Subcutaneous adipose tissue (tissue), 4 donors: ENCODE data around the gene ABHD12. TPM values are rescaled to one million over a fixed set of nuclear protein-coding genes. Genes with fewer than 3 reads are reported as not detected.

Source experiments
- total RNA-seq, 4 donors: library from RNA; depleted of rRNA; stranded (reverse); fragments of >200 nt; gene quantifications; one replicate each; pipeline ENCODE4 v1.1.0, GENCODE V29; 2016
- TF ChIP-seq, protein P1 (sequence below): fragments of 450-650 bp; IDR thresholded peaks from one replicate; pipeline ENCODE4 v1.5.1; 2016; ENCODE audit warnings: low read depth, mild to moderate bottlenecking, control low read depth, antibody characterized with exemption, moderate library complexity

Gene ABHD12
- total RNA-seq, 4 donors from 2014 or later = 36.5 to 60.3 (median 51.6) TPM

DNA sequence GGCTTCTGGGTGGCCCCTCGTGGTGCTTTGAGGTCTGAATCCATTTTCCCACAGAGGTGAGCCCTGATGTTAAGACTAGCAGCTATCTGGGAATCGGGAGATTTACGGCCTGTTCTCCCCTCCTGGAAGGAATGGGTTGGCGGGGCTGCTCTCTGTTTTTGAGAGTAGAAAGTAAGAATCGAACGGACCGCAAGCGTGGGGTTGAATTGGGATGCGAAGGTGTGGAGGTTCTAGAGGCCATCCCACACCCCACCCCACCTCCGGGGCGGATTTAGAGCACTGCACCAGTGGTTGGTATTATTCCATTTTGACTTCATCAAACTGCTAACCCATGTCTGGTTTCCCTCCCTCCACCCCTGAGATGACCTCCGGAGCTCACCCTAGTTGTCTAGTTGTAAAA is 131.3 kb downstream of the ABHD12 start:
- TF ChIP-seq, protein P1, sequence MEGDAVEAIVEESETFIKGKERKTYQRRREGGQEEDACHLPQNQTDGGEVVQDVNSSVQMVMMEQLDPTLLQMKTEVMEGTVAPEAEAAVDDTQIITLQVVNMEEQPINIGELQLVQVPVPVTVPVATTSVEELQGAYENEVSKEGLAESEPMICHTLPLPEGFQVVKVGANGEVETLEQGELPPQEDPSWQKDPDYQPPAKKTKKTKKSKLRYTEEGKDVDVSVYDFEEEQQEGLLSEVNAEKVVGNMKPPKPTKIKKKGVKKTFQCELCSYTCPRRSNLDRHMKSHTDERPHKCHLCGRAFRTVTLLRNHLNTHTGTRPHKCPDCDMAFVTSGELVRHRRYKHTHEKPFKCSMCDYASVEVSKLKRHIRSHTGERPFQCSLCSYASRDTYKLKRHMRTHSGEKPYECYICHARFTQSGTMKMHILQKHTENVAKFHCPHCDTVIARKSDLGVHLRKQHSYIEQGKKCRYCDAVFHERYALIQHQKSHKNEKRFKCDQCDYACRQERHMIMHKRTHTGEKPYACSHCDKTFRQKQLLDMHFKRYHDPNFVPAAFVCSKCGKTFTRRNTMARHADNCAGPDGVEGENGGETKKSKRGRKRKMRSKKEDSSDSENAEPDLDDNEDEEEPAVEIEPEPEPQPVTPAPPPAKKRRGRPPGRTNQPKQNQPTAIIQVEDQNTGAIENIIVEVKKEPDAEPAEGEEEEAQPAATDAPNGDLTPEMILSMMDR = no peak

DNA sequence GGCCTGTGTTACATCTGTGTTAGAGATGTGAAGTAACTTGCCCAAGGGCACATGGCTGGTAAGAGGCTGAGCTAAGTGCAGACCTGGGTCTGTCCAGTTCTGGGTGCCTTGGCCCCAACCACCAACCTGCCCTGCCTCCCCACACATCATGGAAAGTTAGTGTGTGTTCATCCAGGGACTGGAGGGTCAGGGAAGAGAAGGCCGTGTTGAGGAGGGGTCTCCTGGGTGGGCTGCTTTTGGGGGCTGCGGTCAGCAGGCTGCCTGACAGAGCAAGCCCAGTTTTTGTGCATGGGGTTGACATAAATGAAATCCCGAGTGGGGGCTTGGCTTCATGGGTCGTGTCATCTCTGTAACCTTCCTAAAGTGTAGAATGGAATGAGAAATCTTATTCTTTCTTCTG is 131.8 kb downstream of the ABHD12 start:
- TF ChIP-seq, protein P1 = no peak

DNA sequence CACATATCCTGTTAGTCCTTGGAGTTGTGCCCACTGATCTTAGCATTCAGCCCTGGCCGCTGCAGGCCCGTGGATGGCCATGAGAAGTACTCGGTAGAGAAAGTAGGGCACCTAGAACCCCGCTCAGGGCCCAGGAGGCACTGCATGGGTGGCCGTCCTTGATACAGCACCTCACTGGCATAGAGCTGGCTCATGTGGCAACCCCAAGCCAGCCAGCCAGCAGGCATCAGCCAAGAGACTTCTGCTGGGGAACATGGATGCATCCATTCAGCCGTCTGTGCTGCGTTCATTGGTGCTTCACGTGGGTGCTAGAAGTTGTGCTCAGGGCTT is 132.2 kb downstream of the ABHD12 start:
- TF ChIP-seq, protein P1 = no peak

DNA sequence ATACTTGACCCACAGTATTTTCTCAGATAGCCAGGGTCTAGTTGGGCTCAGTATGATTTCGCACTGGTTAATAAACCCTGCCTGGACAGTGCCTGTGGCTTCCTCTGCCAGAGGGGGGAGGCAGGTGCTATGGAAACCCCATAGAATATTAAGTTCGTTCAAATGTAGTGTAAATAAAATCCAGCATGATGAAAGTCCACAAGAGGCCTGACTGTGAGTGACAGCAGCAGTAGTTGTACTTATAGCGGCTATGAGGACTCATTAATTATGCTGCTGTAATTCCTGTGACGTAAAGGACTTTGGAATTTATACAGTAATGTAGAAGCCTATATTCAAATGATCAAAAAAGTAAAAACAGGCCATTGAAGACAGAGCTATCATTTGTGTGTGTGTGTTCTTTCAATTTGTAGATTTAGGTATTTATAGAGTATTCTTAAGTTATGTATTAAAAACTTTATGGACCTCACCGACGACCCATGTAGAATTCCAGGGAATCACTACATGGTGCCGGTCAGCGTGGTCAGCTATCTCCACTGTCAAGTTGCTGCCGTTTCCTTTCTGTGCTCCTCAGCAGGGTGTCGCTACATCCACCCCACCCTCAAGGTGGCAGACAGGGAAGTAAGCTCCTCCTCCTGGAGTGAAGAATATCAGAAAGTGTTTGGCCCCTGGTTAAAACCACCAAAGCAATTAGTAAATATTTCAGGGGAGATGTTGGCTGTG is 132.7 kb downstream of the ABHD12 start:
- TF ChIP-seq, protein P1 = no peak

DNA sequence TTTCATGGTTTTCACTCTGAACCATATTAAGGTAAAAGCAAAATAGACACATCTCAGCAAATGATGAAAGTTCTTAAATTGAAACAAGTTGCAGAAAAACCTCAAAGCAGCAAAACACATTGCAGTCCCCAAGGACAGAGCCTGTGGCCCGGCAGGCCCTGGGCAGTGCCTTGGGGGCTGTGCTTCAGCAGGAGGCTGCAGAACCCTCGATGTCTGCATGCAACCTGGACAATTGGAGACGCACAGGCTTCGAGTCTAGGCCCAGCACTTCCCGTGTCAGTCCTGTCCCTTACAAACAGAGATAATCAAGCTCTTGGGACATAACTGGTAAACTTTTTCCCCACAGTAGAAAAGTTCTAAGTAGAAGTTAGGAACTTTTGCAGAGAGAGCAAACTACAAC is 133.5 kb downstream of the ABHD12 start:
- TF ChIP-seq, protein P1 = no peak

DNA sequence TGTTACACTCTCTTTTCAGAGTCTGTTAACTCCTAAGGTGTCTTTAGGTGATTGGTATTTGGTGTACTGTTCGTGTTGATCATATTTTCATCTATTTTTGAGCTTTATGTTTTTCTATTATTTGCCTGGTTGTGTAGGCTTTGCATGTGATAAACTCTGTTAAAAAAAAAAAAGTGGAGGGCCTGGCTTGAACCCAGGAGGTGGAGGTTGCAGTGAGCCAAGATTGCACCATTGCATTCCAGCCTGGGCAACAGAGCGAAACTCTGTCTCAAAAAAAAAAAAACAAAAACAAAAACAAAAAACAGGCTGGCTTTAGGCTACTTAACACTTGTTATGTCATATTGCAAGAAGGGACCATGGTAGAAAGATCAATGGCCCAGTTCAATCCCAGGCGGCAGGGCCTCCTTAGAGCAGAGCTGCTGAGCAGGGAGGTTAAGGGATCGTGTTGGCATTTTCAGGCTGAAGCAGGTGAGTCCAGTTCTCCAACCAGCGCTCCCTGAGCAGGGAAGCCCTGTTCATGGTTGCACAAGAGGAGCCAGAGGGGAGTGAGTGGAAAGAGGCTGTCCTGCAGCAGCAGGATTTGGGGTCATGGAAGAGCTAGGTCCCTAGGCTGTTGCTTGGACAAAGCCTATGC is 134.3 kb downstream of the ABHD12 start:
- TF ChIP-seq, protein P1 = no peak

DNA sequence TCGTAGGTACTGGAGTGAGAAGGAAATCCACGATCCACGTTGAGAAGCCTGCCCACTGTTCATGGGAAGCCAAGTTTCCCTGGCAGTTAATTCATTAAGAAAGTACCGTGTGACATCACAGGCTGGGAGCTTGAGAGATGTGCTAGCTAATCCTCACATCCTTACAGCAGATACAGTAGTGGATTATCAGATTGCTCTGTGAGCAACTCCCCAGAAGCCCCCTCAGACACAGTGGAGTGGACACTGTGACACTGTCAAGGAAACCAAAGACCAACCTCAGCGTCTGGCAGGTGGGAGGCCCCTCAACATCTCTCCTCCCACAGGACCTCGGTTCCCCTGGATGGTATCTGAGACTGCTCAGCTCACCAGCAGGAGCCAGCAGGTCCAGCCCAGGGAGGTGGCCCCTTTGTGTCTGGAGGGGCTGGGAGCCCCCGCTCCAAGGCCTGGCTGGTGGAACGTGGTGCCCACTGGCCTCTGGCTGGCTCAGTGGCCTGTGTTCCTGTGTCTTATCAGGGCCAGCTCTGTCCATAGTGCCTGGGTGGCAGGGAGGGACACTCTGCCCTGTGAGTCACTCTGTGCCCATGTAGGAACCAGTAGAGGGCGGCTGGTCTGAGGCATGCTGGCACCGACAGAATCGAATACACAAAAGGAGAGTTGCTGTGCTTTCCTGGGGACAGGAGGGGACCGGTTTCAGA is 135.5 kb downstream of the ABHD12 start:
- TF ChIP-seq, protein P1 = no peak
